ENCODE results near the gene VASN. TPM values are rescaled to one million over a fixed set of nuclear protein-coding genes. Genes with fewer than 3 reads are reported as not detected.

Gene VASN
- total RNA-seq, 2 experiments from 2014 or later: not detected

DNA sequence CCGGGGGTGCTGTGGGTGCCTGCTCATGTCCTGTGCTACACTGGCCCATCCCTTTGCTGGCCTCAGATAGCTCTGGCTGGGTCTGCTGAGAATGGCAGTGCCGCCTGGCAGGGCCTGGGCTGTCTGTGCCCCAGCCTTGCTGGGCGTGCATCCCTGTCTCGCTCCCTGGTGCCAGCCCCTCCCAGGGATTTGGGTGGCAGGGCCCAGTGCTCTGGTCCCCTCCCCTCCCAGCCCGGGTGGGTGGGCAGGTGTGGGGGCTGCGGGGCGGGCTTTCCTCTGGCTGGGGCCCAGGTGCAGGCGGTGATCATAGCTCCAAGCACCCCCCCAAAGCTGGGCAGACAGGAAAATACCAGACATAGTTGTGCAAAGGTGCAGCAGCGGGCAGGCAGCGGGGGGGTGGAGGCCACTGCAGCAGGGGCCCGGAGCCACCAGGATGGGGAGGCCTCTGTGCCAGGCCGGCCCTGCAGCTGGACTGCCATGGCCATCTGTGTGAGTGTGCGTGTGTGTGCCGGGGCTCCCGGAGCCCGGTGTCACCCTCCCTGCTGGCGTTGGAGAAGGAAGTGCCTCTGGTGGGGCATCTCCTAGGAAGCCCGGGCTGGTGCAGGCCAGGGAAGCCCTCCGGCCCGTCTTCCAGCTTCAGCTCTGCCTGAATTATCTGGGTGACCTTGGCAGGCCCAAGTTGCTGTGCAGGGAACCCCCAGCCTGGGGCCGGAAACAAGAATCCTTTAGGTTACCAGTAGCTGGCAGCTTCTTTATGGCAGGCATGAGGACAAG is 48.4 kb upstream of the VASN start:
- POLR2A ChIA-PET: no interaction called here
- no peaks in the 10 kb centered on the region for H3K36me3 ChIP-seq (ENCODE audit: insufficient read depth, low read length)
- no peaks in the 10 kb centered on the region for H3K79me2 ChIP-seq (ENCODE audit: insufficient read depth, low read depth, low read length)
- CTCF ChIA-PET (ENCODE audit: unreplicated experiment): no interaction called here
- no peak for TF ChIP-seq EZH2phosphoT487 (IDR thresholded peaks at IDR 0.05; ENCODE audit: borderline replicate concordance, low read depth, low read length)
- TF ChIP-seq, protein P1, sequence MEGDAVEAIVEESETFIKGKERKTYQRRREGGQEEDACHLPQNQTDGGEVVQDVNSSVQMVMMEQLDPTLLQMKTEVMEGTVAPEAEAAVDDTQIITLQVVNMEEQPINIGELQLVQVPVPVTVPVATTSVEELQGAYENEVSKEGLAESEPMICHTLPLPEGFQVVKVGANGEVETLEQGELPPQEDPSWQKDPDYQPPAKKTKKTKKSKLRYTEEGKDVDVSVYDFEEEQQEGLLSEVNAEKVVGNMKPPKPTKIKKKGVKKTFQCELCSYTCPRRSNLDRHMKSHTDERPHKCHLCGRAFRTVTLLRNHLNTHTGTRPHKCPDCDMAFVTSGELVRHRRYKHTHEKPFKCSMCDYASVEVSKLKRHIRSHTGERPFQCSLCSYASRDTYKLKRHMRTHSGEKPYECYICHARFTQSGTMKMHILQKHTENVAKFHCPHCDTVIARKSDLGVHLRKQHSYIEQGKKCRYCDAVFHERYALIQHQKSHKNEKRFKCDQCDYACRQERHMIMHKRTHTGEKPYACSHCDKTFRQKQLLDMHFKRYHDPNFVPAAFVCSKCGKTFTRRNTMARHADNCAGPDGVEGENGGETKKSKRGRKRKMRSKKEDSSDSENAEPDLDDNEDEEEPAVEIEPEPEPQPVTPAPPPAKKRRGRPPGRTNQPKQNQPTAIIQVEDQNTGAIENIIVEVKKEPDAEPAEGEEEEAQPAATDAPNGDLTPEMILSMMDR (conservative IDR thresholded peaks at IDR 0.05; ENCODE audit: low read length): no peak
- intact Hi-C loops (cut with micrococcal nuclease; ENCODE audit: unreplicated experiment): no loop called here
- no peak overlapping the region for H3K4me3 ChIP-seq (ENCODE audit: low read depth, low read length, poor library complexity, severe bottlenecking)
- no TSS peak for BruUV-seq (replicated peaks)
- no peak overlapping the region for H2AFZ ChIP-seq (ENCODE audit: low read length)
- peaks cover 12% of the 10 kb centered on the region for H3K4me1 ChIP-seq (ENCODE audit: insufficient read depth, low read length, poor library complexity, severe bottlenecking)
- H3K27ac ChIP-seq (ENCODE audit: low read depth, low read length, poor library complexity, severe bottlenecking): no peak overlapping the region
- no peaks in the 10 kb centered on the region for H3K9me3 ChIP-seq (ENCODE audit: low read length)
- H4K20me1 ChIP-seq (ENCODE audit: insufficient read depth, low read length): no peaks in the 10 kb centered on the region
- H3K9me2 ChIP-seq (ENCODE audit: insufficient read depth, low read length): no peaks in the 10 kb centered on the region
- DNase-seq (ENCODE audit: low spot score): no peak
- no peak overlapping the region for H3K4me2 ChIP-seq (ENCODE audit: low read length)

DNA sequence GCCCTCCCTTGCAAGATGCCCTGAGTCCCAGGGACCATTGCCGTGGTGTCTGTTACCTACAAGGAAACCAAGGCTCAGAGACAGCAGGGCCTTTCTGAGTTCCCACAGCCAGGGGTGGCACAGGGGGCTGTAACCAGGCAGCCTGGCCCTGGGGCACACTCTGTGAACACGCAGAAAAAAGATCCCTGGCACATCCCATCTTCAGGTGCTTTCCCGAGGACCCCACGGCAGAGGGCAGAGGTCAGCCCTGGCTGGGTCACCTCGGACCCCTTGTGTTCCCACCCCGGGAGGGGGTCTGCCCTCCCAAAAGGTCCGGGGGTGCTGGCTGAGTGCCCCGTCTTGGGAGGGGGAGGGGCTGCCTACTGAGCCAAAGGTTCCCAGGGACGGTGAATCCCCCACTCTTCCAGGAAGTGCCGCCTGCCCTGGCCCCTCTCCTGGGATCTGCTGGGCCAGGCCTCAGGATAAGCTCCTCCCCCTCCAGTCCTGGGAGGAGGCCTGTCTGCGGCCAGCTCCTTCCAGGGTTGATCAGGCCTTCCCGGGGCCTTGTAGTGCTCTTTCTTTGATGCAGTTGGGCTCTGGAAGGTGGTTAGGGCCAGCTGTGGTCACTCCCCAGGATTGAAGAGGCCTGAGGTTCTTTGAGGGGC is 47.7 kb upstream of the VASN start:
- H3K4me2 ChIP-seq (ENCODE audit: low read length): no peak overlapping the region
- peaks cover 15% of the 10 kb centered on the region for H3K4me1 ChIP-seq (ENCODE audit: insufficient read depth, low read length, poor library complexity, severe bottlenecking)
- H3K27ac ChIP-seq (ENCODE audit: low read depth, low read length, poor library complexity, severe bottlenecking): no peak overlapping the region
- H3K4me3 ChIP-seq (ENCODE audit: low read depth, low read length, poor library complexity, severe bottlenecking): no peak overlapping the region
- ChIA-PET POLR2A (no interaction called here), CTCF (ENCODE audit: unreplicated experiment) (no interaction called here)
- H3K36me3 ChIP-seq (ENCODE audit: insufficient read depth, low read length): no peaks in the 10 kb centered on the region
- no peaks in the 10 kb centered on the region for H3K79me2 ChIP-seq (ENCODE audit: insufficient read depth, low read depth, low read length)
- no peak overlapping the region for H2AFZ ChIP-seq (ENCODE audit: low read length)
- H4K20me1 ChIP-seq (ENCODE audit: insufficient read depth, low read length): no peaks in the 10 kb centered on the region
- no peak for DNase-seq (ENCODE audit: low spot score)
- no TSS peak for BruUV-seq (replicated peaks)
- no peaks in the 10 kb centered on the region for H3K9me2 ChIP-seq (ENCODE audit: insufficient read depth, low read length)
- TF ChIP-seq, protein P1 (conservative IDR thresholded peaks at IDR 0.05; ENCODE audit: low read length): no peak
- no peak for TF ChIP-seq EZH2phosphoT487 (IDR thresholded peaks at IDR 0.05; ENCODE audit: borderline replicate concordance, low read depth, low read length)
- no peaks in the 10 kb centered on the region for H3K9me3 ChIP-seq (ENCODE audit: low read length)
- intact Hi-C loops (cut with micrococcal nuclease; ENCODE audit: unreplicated experiment): no loop called here
